Ishikawa (cell line): Measurements from ENCODE around the gene RAB4B.

Source experiments
- CEBPB ChIP-seq: IDR thresholded peaks from 2 replicates; pipeline ENCODE4 v1.6.1; 2012
- CREB1 ChIP-seq: IDR thresholded peaks from 2 replicates; pipeline ENCODE4 v1.6.1; 2012; ENCODE audit warnings: low read depth
- EGR1 ChIP-seq: IDR thresholded peaks from 2 replicates; pipeline ENCODE4 v1.6.1; 2012
- EP300 ChIP-seq: IDR thresholded peaks from 2 replicates; pipeline ENCODE4 v1.6.1; 2012; ENCODE audit warnings: borderline replicate concordance
- FOXM1 ChIP-seq: IDR thresholded peaks from 2 replicates; pipeline ENCODE4 v1.6.1; 2012; ENCODE audit warnings: low read depth, borderline replicate concordance
- NFIC ChIP-seq: IDR thresholded peaks from 2 replicates; pipeline ENCODE4 v1.6.1; 2012
- RAD21 ChIP-seq: IDR thresholded peaks from 2 replicates; pipeline ENCODE4 v1.6.1; 2012; ENCODE audit warnings: low read depth
- TAF1 ChIP-seq: IDR thresholded peaks from 2 replicates; pipeline ENCODE4 v1.6.1; 2012; ENCODE audit warnings: low read depth, mild to moderate bottlenecking
- TCF12 ChIP-seq: IDR thresholded peaks from 2 replicates; pipeline ENCODE4 v1.6.1; 2012; ENCODE audit warnings: low read depth
- TEAD4 ChIP-seq: IDR thresholded peaks from 2 replicates; pipeline ENCODE4 v1.6.1; 2012
- YY1 ChIP-seq: IDR thresholded peaks from 2 replicates; pipeline ENCODE4 v1.6.1; 2012; ENCODE audit warnings: low read depth
- ZBTB7A ChIP-seq: IDR thresholded peaks from 2 replicates; pipeline ENCODE4 v1.6.1; 2012; ENCODE audit warnings: low read depth
- TF ChIP-seq, protein P1 (sequence below): IDR thresholded peaks from 2 replicates; pipeline ENCODE4 v1.6.1; 2012
- TF ChIP-seq, protein P2 (sequence below): IDR thresholded peaks from 2 replicates; pipeline ENCODE4 v1.6.1; 2012
- TF ChIP-seq, protein P3 (sequence below): IDR thresholded peaks from 2 replicates; pipeline ENCODE4 v1.6.1; 2012; ENCODE audit warnings: low read depth, mild to moderate bottlenecking

The RAB4B gene

DNA sequence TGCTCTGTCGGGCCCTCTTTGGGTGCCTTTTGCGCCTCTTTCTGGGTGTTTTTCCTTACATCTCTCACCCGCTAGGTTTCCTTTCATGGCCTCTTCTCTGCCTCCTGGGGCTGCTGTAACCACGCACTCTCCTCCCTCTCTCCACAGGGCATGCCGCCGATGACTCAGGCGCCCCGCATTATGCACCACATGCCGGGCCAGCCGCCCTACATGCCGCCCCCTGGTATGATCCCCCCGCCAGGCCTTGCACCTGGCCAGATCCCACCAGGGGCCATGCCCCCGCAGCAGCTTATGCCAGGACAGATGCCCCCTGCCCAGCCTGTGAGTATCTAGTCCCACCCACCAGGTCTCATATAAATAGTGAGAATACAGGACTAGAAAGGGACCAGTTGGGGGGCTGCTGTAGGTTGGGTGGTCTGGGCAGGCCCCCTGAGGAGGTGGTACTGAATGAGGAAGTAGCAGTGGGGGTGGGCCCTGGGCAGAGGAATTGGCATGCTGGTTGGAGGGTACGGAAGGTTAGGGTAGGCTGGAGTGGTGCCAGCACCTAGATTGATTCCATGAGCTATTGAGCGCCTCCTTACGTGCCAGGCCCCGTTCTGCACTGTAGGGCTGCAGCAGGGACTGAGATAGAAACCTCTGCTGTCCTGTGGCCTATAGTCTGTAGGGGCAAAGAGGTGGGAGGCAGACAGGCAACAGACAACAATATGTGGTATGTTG is 15.1 kb upstream of the RAB4B start:
- TF ChIP-seq CREB1 (no peak), FOXM1 (no peak), RAD21 (no peak)

DNA sequence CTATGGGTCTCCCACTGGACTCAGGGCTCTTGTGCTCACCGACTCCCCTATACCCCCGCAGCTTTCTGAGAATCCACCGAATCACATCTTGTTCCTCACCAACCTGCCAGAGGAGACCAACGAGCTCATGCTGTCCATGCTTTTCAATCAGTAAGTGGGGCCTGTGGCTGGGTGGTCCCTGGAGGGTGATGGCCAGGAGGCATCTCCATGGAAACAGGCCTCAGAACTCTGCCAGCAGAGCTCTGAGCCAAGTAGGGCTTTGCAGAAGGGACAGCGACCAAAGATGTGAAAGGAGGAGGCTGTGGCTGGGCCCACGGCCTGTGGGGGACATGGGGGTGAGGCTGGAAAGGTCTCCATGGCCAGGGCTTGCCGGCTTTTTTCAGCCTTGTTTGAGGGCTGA is 14.5 kb upstream of the RAB4B start:
- TF ChIP-seq CREB1 (no peak), ZBTB7A (no peak), RAD21 (no peak), NFIC (no peak), EP300 (no peak), CEBPB (no peak), TEAD4 (no peak), YY1 (no peak), TAF1 (no peak), EGR1 (no peak), FOXM1 (no peak), TCF12 (no peak)
- TF ChIP-seq, protein P1, sequence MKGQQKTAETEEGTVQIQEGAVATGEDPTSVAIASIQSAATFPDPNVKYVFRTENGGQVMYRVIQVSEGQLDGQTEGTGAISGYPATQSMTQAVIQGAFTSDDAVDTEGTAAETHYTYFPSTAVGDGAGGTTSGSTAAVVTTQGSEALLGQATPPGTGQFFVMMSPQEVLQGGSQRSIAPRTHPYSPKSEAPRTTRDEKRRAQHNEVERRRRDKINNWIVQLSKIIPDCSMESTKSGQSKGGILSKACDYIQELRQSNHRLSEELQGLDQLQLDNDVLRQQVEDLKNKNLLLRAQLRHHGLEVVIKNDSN: no peak
- TF ChIP-seq, protein P2, sequence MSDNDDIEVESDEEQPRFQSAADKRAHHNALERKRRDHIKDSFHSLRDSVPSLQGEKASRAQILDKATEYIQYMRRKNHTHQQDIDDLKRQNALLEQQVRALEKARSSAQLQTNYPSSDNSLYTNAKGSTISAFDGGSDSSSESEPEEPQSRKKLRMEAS: no peak
- TF ChIP-seq, protein P3, sequence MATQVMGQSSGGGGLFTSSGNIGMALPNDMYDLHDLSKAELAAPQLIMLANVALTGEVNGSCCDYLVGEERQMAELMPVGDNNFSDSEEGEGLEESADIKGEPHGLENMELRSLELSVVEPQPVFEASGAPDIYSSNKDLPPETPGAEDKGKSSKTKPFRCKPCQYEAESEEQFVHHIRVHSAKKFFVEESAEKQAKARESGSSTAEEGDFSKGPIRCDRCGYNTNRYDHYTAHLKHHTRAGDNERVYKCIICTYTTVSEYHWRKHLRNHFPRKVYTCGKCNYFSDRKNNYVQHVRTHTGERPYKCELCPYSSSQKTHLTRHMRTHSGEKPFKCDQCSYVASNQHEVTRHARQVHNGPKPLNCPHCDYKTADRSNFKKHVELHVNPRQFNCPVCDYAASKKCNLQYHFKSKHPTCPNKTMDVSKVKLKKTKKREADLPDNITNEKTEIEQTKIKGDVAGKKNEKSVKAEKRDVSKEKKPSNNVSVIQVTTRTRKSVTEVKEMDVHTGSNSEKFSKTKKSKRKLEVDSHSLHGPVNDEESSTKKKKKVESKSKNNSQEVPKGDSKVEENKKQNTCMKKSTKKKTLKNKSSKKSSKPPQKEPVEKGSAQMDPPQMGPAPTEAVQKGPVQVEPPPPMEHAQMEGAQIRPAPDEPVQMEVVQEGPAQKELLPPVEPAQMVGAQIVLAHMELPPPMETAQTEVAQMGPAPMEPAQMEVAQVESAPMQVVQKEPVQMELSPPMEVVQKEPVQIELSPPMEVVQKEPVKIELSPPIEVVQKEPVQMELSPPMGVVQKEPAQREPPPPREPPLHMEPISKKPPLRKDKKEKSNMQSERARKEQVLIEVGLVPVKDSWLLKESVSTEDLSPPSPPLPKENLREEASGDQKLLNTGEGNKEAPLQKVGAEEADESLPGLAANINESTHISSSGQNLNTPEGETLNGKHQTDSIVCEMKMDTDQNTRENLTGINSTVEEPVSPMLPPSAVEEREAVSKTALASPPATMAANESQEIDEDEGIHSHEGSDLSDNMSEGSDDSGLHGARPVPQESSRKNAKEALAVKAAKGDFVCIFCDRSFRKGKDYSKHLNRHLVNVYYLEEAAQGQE: no peak

DNA sequence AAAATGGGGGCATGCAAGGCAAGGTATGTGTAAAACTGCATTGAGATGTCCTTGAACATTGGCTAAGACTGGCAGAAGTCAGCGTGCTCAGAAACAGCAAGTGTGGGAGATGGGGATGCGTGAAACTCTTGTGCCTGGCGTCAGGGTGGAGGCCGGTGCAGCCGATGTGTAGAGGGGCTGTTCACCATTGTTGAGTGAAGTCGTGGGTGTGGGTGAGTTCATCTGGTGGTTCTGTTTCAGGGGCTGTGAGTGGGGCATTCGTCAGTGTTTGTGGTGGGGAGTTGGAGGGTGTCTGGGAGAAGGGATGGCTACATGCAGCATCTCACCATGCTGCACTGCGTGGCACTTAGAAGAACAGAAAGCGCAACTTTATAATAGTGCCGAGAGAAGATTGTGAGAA is 14.1 kb upstream of the RAB4B start:
- TF ChIP-seq, protein P2: no peak
- no peak for TF ChIP-seq TCF12
- TF ChIP-seq, protein P1: no peak
- TF ChIP-seq, protein P3: no peak
- no peak for TF ChIP-seq RAD21
- no peak for TF ChIP-seq TEAD4
- no peak for TF ChIP-seq EP300
- TF ChIP-seq EGR1: no peak
- no peak for TF ChIP-seq CREB1
- no peak for TF ChIP-seq NFIC
- TF ChIP-seq YY1: no peak
- TF ChIP-seq TAF1: no peak
- no peak for TF ChIP-seq ZBTB7A
- no peak for TF ChIP-seq CEBPB
- TF ChIP-seq FOXM1: no peak

DNA sequence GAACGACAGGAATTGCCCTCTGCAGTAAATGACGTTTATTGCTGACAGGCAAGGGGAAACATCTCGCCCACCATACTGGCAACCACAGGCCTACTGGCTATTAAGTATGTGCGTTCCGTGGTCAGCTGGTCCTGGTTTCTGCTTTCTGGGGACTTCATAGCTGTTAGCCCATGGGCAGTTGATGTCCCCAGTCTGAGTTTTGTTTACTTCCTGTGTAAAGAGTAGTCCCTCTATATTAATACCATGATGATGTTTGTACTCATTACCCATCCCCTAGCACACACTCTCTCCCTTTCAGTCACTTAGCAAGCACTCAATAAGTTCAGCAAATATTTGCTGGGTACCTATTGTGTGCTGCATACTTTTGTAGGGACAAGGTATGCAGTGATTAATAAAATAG is 9.2 kb upstream of the RAB4B start:
- TF ChIP-seq TEAD4 (no peak), CREB1 (no peak), TCF12 (no peak), TAF1 (no peak), NFIC (no peak), FOXM1 (no peak), YY1 (no peak), RAD21 (no peak), CEBPB (no peak), EGR1 (no peak), ZBTB7A (no peak), EP300 (no peak)
- TF ChIP-seq, protein P3: no peak
- TF ChIP-seq, protein P1: no peak
- TF ChIP-seq, protein P2: no peak
